ENCODE results near the gene SYT7.

SYT7 gene

DNA sequence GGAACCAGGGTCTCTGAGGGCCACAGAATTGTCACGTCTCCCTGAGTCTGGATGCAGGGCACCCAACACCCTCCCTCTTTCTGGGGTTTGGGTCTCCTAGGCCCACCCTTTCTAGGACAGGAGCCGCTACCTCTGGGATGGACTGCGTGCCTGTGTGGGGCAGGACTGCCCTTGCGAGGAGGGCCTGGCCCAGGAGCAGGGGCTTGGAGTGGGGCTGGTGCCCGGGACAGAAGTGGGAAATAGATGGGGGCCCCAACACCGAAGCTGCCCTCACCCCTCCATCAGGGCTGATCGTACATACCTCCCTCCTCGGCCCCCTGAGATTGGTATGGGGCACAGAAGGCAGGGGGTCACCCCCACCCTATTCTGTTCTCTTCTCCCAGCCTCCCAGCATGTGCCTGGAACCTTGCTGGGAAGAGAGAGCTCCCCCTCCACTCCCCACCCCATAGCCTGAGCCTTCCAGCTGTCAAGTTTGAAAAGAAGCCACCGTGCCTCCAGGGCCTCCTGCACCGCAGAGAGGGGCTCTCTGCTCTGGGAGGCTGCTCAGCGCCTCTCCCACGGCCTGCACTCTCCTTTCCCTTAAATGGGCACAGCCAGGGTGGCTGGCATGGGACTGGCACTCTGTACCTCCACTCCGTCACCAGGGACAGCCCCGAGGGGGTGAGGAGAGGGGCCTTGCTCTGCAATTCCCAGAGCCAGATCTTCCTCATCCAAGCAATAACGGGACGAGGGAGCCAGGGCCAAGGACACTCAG lies 70.5 kb downstream of the SYT7 start:
- H3K4me3 ChIP-seq (ENCODE audit: low read length), result no peak overlapping the region
- no peak for DNase-seq (ENCODE audit: low read depth, low spot score)

- peak; percentile 86 for DNase-seq (ENCODE audit: low read depth, low spot score)
- H3K4me3 ChIP-seq (ENCODE audit: low read length), result peak overlapping the region; percentile 51
Observed at GRCh38 chr11:61509043-61510029, 71.5 kb downstream of the SYT7 start.

- DNase-seq (ENCODE audit: low read depth, low spot score), result peak; percentile 66
- H3K4me3 ChIP-seq (ENCODE audit: low read length), result peak within 1 kb of the TSS; percentile 51
Observed at GRCh38 chr11:61507962-61508861, 72.7 kb downstream of the SYT7 start, which contains the start of gene LRRC10B. LRRC10B (plus strand) TSS chr11:61508749; CDS start chr11:61508999, 250 bp downstream.

- DNase-seq (ENCODE audit: low read depth, low spot score), result no peak
- no peak overlapping the region for H3K4me3 ChIP-seq (ENCODE audit: low read length)
Observed at GRCh38 chr11:61507012-61507768, 73.7 kb downstream of the SYT7 start.

DNA sequence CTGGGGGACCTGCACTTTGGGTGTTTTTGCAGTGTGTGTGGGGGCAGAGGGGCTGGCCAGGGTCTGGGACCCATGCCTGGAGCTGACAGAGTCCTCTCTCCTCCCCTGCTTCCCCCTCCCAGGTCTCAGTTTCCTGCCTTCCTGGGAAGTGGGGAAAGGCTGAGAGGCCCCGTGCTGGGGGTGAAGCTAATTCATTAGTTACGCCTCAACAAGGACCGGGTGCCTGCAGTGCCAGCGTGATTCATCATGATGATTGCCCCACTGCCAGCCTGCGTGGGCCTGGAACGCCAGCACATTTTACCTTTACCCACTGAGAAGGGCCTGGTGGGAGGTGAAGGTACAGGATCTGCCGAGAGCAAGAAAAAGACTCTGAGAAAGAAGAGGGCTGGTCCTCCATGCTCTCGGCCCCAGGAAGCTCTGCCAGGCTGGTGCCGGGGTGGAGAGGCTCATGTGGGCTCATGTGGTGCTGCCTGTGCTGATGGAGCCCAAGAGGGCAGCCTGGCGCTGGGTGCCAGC lies 75.2 kb downstream of the SYT7 start:
- H3K4me3 ChIP-seq (ENCODE audit: low read length), result no peak overlapping the region
- DNase-seq (ENCODE audit: low read depth, low spot score), result no peak

DNA sequence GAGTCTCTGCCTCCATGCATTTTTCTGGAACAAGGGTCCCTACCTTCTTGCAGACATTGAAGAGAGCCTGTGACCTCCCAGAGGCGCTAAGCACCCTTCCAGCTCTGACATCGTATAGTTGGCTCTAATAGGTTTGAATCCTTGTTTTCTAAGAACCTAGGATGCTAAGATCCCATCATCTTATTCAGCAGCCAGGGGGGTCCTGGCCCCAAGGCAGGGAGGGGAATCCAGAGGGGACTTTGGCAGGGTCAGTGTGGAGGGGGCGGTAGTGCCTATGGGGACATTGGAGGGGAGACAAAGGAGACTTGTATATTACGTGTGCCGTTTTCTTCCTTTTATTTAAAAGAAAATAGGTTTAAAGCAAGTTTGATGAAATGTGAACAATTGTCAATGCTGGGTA lies 75.8 kb downstream of the SYT7 start:
- DNase-seq (ENCODE audit: low read depth, low spot score), result no peak
- H3K4me3 ChIP-seq (ENCODE audit: low read length), result no peak overlapping the region

DNA sequence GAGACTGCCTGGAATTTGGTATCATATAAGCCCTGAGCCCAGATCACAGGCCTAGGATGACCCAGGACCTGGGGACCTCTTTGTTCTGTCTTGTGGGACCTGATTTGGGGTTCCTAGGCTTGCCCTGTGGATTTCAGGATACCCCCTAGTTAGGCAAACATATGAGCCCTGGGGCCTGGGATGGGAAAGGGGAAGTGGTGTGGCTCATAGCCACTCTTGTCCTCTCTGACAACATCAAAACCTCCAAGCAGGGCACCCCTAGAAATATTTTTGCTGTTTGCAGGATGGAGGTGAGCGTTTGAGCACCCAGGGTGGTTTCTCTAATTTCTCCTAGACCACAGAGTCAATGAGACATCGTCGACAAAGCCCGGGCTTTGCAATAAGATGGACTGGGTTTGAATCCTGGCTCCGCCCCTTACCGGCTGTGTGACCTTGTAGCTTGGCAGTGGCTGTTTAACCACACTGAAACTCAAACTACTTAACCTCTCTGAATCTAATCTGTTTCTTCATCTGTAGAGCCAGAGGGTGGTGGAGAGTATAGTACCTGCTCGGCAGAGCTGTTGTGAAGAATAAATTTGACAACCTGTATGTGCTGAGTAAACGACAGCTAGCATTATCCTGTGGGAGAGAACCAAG lies 77.6 kb downstream of the SYT7 start:
- peak; percentile 68 for DNase-seq (ENCODE audit: low read depth, low spot score)
- H3K4me3 ChIP-seq (ENCODE audit: low read length), result peak overlapping the region; percentile 9; the same call in 1 of the 2 replicates

- no peak for DNase-seq (ENCODE audit: low read depth, low spot score)
- H3K4me3 ChIP-seq (ENCODE audit: low read length), result no peak overlapping the region
Observed at GRCh38 chr11:61502522-61502921, 78.4 kb downstream of the SYT7 start.

DNA sequence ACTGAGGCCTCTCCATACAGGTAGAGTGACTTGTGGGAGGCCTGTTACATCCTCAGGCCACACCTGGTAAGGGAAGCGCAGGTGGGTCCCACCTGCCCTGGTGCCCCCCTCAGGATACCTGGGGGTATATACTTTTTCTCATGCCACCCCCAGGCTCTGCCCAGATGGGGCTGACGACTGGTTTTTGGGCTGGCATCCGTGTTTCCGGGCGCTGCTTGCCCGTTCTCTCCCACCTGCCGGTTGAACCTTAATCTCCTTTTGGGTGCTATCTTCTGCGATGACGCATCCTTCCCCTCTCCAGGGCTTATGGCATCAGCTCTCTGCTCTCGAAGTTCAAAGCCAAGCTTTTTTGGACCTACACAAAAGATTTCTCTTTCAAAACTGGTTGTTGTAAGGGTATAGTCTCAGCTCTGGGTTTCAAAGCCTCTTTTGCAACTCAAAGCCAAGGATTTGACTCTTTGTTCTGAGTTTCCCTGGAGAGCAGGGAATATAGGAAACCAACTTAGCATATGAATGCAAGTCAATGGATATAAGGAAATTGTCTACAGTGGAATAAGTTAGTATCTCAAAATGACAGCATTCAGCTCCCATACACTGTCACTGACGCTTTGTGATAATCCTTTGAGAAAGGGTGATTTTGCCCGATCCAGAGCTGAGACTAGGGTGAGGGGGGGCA lies 80.9 kb downstream of the SYT7 start:
- DNase-seq (ENCODE audit: low read depth, low spot score), result no peak
- no peak overlapping the region for H3K4me3 ChIP-seq (ENCODE audit: low read length)

GRCh38 chr11:61498767-61499341 lies 82.0 kb downstream of the SYT7 start:
- DNase-seq (ENCODE audit: low read depth, low spot score), result peak; percentile 85

GRCh38 chr11:61497876-61498275 lies 83.0 kb downstream of the SYT7 start:
- no peak for DNase-seq (ENCODE audit: low read depth, low spot score)
- peak overlapping the region; percentile 82 for H3K4me3 ChIP-seq (ENCODE audit: low read length)

More at GRCh38 chr11:61498767-61499341, 82.0 kb downstream of the SYT7 start:
- peak overlapping the region; percentile 82 for H3K4me3 ChIP-seq (ENCODE audit: low read length)

- DNase-seq (ENCODE audit: low read depth, low spot score), result no peak
- peak overlapping the region; percentile 82; the same call in 1 of the 2 replicates for H3K4me3 ChIP-seq (ENCODE audit: low read length)
Observed at GRCh38 chr11:61497473-61497872, 83.4 kb downstream of the SYT7 start.

DNA sequence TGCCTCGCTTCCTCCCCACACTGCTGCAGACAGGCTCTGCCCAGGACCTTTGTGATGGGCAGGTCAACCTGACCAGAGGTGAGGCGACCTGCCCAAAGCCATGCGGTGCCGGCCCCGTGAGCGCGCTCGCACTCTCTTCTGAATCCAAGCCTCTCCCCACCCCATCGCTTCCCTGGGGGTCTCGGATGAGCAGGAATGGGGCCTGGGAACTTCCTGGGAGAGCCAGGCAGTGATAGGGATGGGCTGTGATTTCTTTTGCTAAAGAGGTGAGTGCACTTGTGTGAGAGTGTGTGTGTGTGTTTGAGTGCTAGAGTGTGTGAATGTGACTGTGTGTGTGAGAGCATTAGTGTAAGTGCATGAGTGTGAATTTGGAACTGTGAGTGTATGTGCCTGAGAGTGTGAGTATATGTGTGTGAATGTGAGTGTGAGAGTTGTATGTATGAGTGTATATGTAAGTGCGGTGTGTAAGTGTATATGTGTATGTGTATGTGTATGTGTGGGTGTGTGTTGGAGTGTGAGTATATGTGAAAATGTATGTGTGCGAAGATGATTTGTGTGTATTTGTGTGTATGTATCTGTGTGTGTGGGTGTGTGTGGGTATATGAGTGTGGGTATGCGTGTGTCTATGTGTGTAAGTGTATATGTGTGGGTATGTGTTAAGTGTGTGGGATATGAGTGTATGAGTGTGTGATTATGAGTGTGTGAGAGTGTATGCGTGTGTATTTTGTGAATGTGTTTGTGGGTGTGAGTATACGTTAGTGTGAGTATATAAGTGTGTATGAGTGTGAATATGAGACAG lies 84.1 kb downstream of the SYT7 start:
- no peak overlapping the region for H3K4me3 ChIP-seq (ENCODE audit: low read length)
- no peak for DNase-seq (ENCODE audit: low read depth, low spot score)

- H3K4me3 ChIP-seq (ENCODE audit: low read length), result no peak overlapping the region
- DNase-seq (ENCODE audit: low read depth, low spot score), result no peak
Observed at GRCh38 chr11:61495801-61496601, 84.9 kb downstream of the SYT7 start.

DNA sequence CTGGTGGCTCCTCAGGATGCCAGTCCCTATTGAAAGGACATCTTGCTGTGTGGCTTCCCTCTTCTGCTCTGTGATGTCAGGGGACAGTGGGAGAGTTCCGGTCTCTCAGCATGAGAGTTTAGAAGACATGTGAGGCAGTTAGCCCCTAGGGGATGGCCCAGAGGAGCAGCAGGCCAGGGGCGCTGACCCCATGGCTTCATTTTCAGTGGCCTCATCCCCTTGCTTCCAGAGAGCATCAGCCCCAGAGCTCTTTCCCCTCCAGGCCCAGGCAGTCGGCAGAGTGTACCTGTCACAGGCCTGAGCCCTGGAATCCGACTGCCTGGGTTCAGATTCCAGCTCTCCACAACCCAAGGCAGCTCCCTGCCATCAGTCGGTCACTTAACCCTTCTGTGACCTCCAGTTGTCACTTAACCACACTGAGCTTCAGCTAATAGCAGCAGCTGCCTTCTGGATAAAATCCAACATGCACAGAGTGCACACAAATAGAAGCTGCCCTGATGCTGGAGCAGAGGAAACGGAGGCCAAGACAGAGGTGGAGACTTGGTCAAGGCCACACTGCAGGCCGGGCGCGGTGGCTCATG lies 86.4 kb downstream of the SYT7 start:
- H3K4me3 ChIP-seq (ENCODE audit: low read length), result no peak overlapping the region
- no peak for DNase-seq (ENCODE audit: low read depth, low spot score)

All from Jurkat, Clone E6-1 (cell line).